ENCODE data around the gene CD52.

Gene CD52

DNA sequence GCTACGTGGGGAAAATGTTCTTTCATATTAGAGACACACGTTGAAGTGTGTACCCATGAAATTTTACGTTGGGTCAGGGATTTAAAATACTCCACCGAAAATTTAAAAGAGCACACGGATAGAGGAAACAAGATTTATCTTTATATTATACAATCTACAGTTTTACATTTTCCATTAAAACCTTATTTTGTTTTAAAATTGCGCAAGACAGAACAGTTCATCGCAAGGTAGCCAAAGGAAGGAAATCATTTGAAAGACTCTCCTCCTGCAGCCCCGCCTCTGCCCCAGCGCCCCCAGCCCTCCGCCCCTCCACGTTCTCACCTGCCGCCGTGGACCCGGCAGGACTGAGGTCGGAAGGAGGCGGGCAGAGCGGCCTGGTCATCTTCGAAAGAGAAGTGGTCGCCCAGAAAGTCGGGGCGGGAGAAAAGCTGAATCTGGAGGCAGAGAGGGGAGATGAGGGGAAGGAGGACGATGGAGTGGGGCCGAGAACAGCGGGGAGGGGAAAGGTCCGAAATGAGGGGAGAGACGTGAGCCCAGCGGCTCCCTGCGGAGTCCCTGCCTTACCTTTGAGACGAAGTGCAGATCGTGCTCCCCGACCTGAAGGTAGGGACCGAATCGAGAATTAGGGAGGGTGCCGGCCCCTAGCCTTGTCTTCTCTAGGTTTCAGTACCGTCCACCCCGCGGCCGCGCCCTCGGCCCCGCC is 18.2 kb downstream of the CD52 start:
- no peak for DNase-seq

DNA sequence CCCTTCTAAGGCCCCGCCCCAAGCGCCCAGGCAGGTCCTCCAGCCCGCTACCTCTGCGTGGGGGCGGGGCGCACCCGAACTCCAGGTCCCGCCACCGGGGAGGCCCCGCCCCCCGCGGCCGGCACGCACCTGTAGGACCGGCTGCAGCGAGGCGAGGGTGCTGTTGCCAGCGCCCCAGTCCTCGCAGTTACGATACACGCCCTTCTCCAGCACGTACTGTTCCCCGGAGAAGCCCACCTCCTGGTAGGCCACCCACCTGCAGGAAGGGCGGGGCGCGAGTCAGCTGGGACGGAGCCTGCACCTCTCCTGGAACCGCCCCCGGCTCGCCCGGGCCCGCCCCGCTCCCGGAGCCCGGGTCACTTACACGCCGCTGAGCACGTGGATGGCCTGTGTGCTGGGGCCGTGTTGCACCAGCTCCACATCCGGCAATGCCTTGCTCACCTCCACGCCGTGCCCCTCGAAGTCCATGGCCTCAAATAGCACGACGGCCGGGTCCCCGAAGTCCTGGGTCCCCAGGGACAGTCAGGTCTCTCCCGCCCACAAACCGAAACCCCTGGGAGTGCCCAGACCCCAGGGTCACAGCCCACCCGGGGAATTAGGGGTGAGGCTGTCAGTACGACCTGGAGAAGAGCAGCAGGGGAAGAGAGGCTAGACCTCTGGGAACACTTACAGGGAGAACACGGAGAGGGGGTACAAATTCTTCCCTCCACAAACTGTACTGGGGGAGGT is 18.9 kb downstream of the CD52 start:
- DNase-seq = peak; percentile 9

DNA sequence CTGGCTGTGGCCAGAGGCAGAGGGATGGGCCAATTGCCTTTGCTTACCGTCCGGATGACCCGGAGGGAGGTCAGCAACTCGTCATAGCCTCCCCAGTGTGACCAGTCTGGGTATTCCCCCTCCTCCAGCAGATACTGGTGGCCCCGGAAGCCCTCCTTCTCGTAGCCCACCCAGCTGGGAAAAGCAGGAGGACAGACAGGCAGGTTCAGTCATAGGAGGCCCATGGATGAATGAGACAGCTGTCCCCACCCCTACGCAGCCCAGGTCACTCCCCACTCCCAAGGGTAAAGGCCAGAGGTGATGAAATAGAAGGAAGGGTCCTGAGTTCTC is 19.4 kb downstream of the CD52 start:
- DNase-seq = no peak

DNA sequence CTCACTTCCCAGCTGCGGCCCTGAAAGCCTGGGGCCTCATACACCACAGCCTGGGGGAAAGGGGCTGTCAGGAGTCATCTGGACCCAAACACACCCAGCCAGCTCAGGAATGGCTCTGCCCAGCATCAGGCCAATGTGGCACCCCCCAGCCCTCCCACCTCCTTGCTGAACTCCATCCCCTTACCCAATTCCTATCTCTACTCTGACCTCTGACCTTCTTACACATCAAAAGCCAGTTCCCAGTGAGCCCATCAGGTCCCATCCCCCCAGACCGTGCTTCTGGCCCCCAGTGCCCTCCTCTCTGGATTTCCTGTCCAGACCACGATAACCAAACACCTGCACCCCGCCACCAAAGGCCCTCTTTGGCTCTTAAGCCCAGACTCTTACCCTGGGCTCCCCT is 19.9 kb downstream of the CD52 start:
- no peak for DNase-seq

DNA sequence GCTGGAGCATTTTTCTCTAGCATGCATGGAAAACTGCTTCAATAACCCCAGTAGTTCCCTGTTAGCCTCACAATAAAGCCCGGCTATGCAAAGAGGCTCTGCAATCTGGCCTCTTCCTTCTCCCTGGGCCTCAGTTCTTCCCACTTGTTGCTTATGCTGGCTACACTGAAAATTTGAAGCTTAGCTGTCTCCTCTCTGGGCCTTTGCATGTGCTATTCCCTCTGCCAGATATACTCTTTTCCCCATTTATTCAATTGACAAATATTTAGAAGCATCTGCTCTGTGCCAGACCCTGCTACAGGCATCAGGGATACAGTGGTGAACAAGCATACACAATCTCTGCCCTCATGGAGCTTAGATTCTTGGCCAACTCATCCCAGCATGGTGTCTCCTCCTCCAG is 20.9 kb downstream of the CD52 start:
- no peak for DNase-seq

- DNase-seq = no peak
Observed at GRCh38 chr1:26340047-26340481, 22.3 kb downstream of the CD52 start.

GRCh38 chr1:26344147-26344920 is 26.6 kb downstream of the CD52 start:
- no peak for DNase-seq

- DNase-seq = no peak
Observed at GRCh38 chr1:26345718-26346117, 28.0 kb downstream of the CD52 start.

DNA sequence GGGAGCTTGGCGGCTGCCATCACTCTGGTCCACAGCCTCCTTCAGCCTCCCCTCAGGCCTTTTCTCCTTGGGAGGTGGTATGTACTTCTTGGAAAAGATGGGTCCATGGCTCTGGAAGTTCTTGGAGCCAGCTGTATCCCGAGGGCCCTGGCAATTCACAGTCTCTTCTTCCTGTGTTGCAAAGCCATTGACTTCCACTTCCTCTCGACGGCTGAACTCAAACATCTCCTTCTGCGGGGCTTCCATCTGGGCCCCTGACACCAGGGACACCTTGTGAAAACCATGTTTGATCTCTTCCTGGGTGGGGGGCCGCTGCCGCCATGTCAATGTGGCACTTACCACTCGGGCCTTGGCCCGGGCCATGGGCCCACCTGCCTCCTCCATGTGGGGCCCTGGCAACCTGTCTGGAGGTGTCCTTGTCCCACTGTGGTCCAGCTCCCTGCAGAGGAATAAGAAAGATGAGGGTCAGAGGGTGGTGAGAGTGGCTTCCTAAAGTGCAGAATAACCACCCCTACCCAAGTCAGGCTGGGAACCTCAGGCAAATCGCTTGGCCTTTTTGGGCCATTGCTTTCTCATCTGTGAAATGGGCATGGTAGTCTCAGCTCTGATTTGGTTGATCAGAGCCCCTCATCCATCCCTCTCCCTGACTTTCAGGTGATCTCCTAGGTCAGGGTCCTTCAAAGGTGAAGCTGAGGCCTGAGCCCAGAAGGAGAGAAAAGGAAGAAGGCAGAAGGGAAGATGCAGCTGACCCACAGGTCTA is 28.7 kb downstream of the CD52 start:
- no peak for DNase-seq

GRCh38 chr1:26349188-26349876 is 31.6 kb downstream of the CD52 start:
- DNase-seq = no peak

GRCh38 chr1:26349877-26350244 is 32.1 kb downstream of the CD52 start:
- no peak for DNase-seq

- no peak for DNase-seq
Observed at GRCh38 chr1:26350343-26350700, 32.6 kb downstream of the CD52 start.

- DNase-seq = no peak
Observed at GRCh38 chr1:26350701-26351589, 33.2 kb downstream of the CD52 start.

GRCh38 chr1:26351590-26352337 is 34.0 kb downstream of the CD52 start:
- DNase-seq = no peak

DNA sequence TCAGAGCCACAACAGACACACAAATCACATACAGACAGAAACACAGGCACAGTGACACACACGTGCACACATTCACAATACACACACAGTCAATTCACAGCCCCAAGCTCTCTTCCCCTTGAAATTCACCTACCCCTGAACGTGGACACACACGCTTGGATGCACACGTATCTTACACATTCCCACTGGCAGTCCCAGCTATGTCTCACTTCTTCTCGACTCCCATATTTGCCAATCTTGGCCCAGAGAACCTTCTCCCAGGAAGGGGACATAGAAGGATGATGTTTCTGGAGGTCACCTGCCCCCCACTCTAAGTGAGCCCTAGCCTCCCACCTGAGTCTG is 34.6 kb downstream of the CD52 start:
- DNase-seq = no peak

GRCh38 chr1:26353210-26353859 is 35.6 kb downstream of the CD52 start:
- no peak for DNase-seq

- no peak for DNase-seq
Observed at GRCh38 chr1:26353976-26354820, 36.4 kb downstream of the CD52 start, which contains the start of gene CRYBG2. TSS of gene CRYBG2 (minus strand) at chr1:26354130. CDS start at chr1:26346657, 7,473 bp downstream.

DNA sequence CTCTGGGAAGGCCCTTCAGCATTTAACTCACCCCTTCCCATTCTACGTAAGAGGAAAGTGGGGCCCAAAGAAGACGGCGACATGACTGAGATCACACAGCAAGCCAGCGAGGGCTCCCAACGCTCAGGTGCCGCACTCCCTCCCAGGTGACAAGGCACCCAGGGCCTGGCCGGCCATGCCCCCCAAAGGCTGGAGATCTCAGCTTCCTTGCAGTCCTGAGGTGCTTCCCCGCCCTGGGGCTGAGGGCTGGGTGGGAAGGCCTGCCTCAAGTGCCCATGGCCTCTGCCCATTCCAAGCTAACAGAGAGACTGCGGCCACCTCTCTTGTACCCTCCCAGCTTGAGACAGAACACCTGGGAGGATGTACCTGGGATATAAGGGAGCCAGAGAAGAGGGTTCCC is 37.2 kb downstream of the CD52 start:
- DNase-seq = no peak

- no peak for DNase-seq
Observed at GRCh38 chr1:26356106-26356505, 38.3 kb downstream of the CD52 start.

All from NCI-H1417 treated with DMSO at 0.1 percent for 48 hours (cell line).